Heart left ventricle (tissue), 16 donors: ENCODE results near the gene RAB1A. TPM values are rescaled to one million over a fixed set of nuclear protein-coding genes. Genes with fewer than 3 reads are reported as not detected.

Source experiments
- ATAC-seq, 4 donors: fragments of 200-7000 bp; cut with Tn5 transposase; one replicate each; pipeline ENCODE4 v1.9.1; 2020 to 2022; ENCODE audit warnings: moderate library complexity in 4 of 4, mild to moderate bottlenecking in 3 of 4, moderate number of reproducible peaks in 1 of 4
- DNase-seq, 5 donors: peaks; one replicate each; pipeline ENCODE4 v3.0.0-alpha.2; 2020
- H3K27ac ChIP-seq, 12 donors: fragments of 200-600 bp; sonication (generic) in 4 of 12; one replicate each; pipeline versions ENCODE4 v1.5.0 to v1.8.0; 2016 to 2022; ENCODE audit warnings: mild to moderate bottlenecking in 2 of 12
- H3K27me3 ChIP-seq, 9 donors: fragments of 200-600 bp; sonication (generic) in 2 of 9; one replicate each; pipeline versions ENCODE4 v1.5.1 to v1.8.0; 2016 to 2022; ENCODE audit warnings: mild to moderate bottlenecking in 3 of 9
- H3K36me3 ChIP-seq, 9 donors: fragments of 200-600 bp; sonication (generic) in 2 of 9; one replicate each; pipeline versions ENCODE4 v1.5.0 to v1.8.0; 2018 to 2022; ENCODE audit warnings: mild to moderate bottlenecking in 2 of 9
- H3K4me1 ChIP-seq, 12 donors: fragments of 200-600 bp; sonication (generic) in 4 of 12; one replicate each; pipeline versions ENCODE4 v1.5.0 to v1.8.0; 2016 to 2022; ENCODE audit warnings: mild to moderate bottlenecking in 3 of 12
- H3K4me3 ChIP-seq, 12 donors: fragments of 200-600 bp; sonication (generic) in 4 of 12; one replicate each; pipeline versions ENCODE4 v1.5.0 to v1.8.0; 2017 to 2022; ENCODE audit warnings: mild to moderate bottlenecking in 9 of 12, moderate library complexity in 4 of 12
- H3K9me3 ChIP-seq, 12 donors: fragments of 200-600 bp; sonication (generic) in 4 of 12; one replicate each; pipeline versions ENCODE4 v1.5.0 to v1.8.0; 2016 to 2022; ENCODE audit warnings: mild to moderate bottlenecking in 1 of 12
- POLR2A ChIP-seq, 2 donors: fragments of 450-650 bp; IDR thresholded peaks; one replicate each; pipeline ENCODE4 v1.6.1; 2017; ENCODE audit warnings: antibody characterized with exemption in 2 of 2, mild to moderate bottlenecking in 2 of 2, moderate library complexity in 2 of 2
- WGBS, 4 donors: extraction: QIAGEN DNeasy Blood & Tissue Kit in 2 of 4; methylation state at CpG; one replicate each; pipeline versions ENCODE4 v1.1.5 to v1.1.7; 2013 to 2018; 5-methylcytosine and 5-hydroxymethylcytosine counted together
- intact Hi-C, 10 donors: fragments of 100-400 bp; cut with DNase I; formaldehyde crosslinking; loops; one replicate each; pipeline versions ENCODE4 v1.11.1 to v1.14.2; 2022
- polyA plus RNA-seq, 2 donors: library from polyadenylated mRNA; stranded (reverse); fragments of 200-250 nt; gene quantifications; one replicate each; pipeline ENCODE4 v1.2.3, GENCODE V29; 2013
- total RNA-seq, 9 donors: library from RNA; depleted of rRNA in 2 of 9; stranded (reverse); fragments of >200 nt in 2 of 9; fragmentation: NEBNext Ultra II Directional in 3 of 9; extraction: Animal tissue kit (Norgen Biotek cat#: 25700) in 3 of 9; gene quantifications; one replicate each; pipeline versions ENCODE4 v1.1.0 to v1.2.4, GENCODE V29; 2016 to 2023
- TF ChIP-seq, protein P1 (sequence below), 12 donors: fragments of 200-600 bp; sonication (generic) in 4 of 12; IDR thresholded peaks; one replicate each; pipeline versions ENCODE4 v1.5.0 to v1.8.0; 2018 to 2022; ENCODE audit warnings: antibody characterized with exemption in 12 of 12, mild to moderate bottlenecking in 5 of 12
- donor health status: ischemic (EF 13 %, LVEDD 7.1; RV severe dilation, severe dysfunction).
- donor health status: healthy with polysubstance abuse.
- donor health status: DM: no; HTN: yes; CAD: no.
- donor health status: DM: no; HTN: no; CAD: no.
- donor health status: ischemic (EF 25% LVEDD 6.9; RV normal size, moderate dysfunction).
- donor health status: ischemic (EF 25% LVEDD 5.7; RV mildly dilated, moderate dysfunction).
- donor health status: healthy.
- donor health status: DM: yes; HTN: yes; CAD: no.
- donor health status: ischemic (EF 35%, LVEDD 5.7; RV mildly dilated, moderate dysfunction).
- donor health status: nonischemic (EF 11% LVEDD 7.7; RV severe dilation, severe dysfunction).
- donor health status: DM: yes; HTN: yes; CAD: no.
- donor health status: PGD.
- donor health status: ischemic (EF 29% LVEDD 5.4; RV normal size, mild dysfunction).
- donor health status: nonischemic (EF 23%, LVEDD 6.1; RV moderate dilation, normal function).

RAB1A gene
- total and polyA plus RNA-seq, 11 donors, result 49.0 to 164 (median 118) TPM

DNA sequence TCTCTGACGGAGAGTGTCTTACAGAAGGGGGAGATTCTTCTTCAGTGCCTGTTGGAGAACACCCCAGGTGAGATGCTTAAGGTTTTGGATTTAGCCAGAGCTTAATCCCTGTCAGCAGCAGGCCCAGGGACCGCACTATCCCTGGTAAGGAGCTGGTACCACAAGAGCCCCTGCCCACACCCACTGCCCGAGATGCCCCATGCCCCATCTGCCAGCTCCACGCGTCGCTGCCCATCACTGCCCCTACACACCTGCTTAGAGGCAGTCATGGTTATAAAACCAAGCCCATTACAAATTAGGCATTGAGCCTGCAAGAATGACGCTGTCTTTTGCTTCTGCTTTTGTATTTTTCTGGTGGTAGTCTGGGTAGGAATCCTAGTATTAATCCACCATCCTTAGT, 52.0 kb downstream of the RAB1A start:
- 88 to 97% (median 96%) methylated on average over 7 of the region's 7 CpGs for WGBS, 4 donors
- Histone ChIP-seq H3K9me3 (no peaks in the 10 kb centered on the region), H3K4me1 (peaks cover 8 to 63% (median 39%) of the 10 kb centered on the region in 12 donors), H3K4me3 (no peak overlapping the region), H3K27me3 (no peaks in the 10 kb centered on the region), H3K27ac (no peak overlapping the region), H3K36me3 (peaks cover 0 to 92% (median 81%) of the 10 kb centered on the region in 9 donors)
- TF ChIP-seq, protein P1, sequence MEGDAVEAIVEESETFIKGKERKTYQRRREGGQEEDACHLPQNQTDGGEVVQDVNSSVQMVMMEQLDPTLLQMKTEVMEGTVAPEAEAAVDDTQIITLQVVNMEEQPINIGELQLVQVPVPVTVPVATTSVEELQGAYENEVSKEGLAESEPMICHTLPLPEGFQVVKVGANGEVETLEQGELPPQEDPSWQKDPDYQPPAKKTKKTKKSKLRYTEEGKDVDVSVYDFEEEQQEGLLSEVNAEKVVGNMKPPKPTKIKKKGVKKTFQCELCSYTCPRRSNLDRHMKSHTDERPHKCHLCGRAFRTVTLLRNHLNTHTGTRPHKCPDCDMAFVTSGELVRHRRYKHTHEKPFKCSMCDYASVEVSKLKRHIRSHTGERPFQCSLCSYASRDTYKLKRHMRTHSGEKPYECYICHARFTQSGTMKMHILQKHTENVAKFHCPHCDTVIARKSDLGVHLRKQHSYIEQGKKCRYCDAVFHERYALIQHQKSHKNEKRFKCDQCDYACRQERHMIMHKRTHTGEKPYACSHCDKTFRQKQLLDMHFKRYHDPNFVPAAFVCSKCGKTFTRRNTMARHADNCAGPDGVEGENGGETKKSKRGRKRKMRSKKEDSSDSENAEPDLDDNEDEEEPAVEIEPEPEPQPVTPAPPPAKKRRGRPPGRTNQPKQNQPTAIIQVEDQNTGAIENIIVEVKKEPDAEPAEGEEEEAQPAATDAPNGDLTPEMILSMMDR (IDR thresholded peaks at IDR 0.05), result no peak
- no peak for TF ChIP-seq POLR2A (IDR thresholded peaks at IDR 0.05)
- ATAC-seq (no peak), DNase-seq (no peak)
- intact Hi-C loops, result loop anchor here in 4 of 10 donors (5.0 kb wide), 2 partner anchors 49 to 54 kb away; partner anchors contain the start of gene RAB1A (in 2 of the 4)

DNA sequence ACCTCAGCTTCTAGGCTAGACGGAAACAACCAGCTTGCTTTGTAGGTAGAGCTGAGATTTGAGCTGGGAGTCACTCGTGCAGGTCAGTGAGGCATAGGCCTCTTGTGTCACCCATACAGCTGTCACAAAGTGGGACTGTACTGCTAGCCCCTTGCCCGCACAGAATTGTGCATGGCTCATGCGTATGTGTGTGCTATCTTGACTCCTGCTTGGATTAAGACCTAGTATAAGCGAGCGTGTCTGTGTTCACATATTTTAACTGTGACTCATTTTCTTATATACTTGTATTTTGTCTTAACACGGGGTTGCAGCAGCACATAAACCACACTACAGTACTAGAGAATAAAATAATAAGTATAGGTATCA, 53.6 kb downstream of the RAB1A start:
- Histone ChIP-seq H3K9me3 (no peaks in the 10 kb centered on the region), H3K27me3 (no peaks in the 10 kb centered on the region), H3K27ac (peak overlapping the region in 11 of 12 donors; percentile 1 to 74 (median 54)), H3K4me1 (peaks cover 8 to 55% (median 32%) of the 10 kb centered on the region in 12 donors), H3K36me3 (peaks cover 0 to 92% (median 81%) of the 10 kb centered on the region in 9 donors), H3K4me3 (no peak overlapping the region)
- ATAC-seq (no peak), DNase-seq (no peak)
- intact Hi-C loops, result loop anchor here in 4 of 10 donors (5.0 kb wide), 2 partner anchors 51 to 56 kb away; partner anchors contain the start of gene RAB1A (in 2 of the 4)
- WGBS, 4 donors, result 55 to 78% (median 64%) methylated on average over 6 to 7 of the region's 7 CpGs
- no peak for TF ChIP-seq POLR2A (IDR thresholded peaks at IDR 0.05)
- TF ChIP-seq, protein P1 (IDR thresholded peaks at IDR 0.05), result no peak

DNA sequence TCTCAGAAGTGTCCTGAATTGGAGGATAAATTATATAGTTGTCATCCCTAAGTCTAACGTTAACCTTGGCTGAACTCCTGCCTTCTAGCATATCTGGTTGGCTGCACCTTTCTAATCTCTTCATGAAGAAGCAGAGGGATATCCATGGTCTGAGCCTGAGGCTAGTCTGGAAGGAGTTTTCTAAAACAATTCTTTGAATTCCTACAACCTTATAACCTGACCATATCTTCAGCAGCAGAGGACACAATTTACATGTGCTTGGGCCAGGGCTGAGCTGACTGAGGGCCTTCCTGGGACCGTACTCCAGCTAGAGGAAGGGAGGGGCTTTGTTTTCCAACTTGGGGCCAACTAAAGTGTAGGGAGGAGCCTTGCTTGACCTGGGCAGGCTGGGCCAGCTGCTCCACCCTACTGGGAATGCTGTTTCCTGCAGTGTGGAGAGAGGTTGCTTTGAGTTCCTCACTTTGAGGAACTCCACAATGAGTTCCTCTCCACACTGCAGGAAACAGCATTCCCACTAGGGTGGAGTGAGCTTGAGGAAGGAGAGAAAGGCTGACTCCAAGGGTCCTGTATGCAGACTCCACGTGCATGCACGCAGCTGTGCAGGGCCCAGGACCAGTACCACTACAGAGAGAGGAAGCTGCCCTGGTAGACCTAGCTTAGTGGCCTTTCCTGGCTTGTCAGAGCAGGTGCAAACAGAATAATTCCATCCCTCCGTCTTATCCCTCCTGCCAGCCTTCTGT, 54.1 kb downstream of the RAB1A start:
- intact Hi-C loops, result loop anchor here in 4 of 10 donors (2.0 to 5.0 kb wide), 3 partner anchors 17 to 57 kb away; partner anchors contain the start of gene RAB1A (in 2 of the 4)
- WGBS, 4 donors, result 22 to 45% (median 34%) methylated on average over 4 to 5 of the region's 5 CpGs

More for the DNA sequence above, 54.1 kb downstream of the RAB1A start:
- TF ChIP-seq, protein P1 (IDR thresholded peaks at IDR 0.05), result peak in 1 of 12 donors; percentile 14
- no peak for TF ChIP-seq POLR2A (IDR thresholded peaks at IDR 0.05)
- peak in 4 of 5 donors; percentile 65 to 73 (median 68) for DNase-seq
- peak; percentile 71 to 92 (median 80) for ATAC-seq
- Histone ChIP-seq H3K9me3 (no peaks in the 10 kb centered on the region), H3K27ac (peak overlapping the region; percentile 12 to 74 (median 60)), H3K27me3 (no peaks in the 10 kb centered on the region), H3K36me3 (peaks cover 0 to 94% (median 82%) of the 10 kb centered on the region in 9 donors), H3K4me3 (no peak overlapping the region), H3K4me1 (peaks cover 8 to 56% (median 32%) of the 10 kb centered on the region in 12 donors)
